SK-N-SH treated with all-trans-retinoic acid at 6 μM for 48 hours (cell line): ENCODE data around the gene HJV.
"Not testable (repeated sequence)": the region's sequence is repeated elsewhere in the genome, so short reads cannot be mapped to it uniquely, and the experiment has no call there.

Source experiments
- ATAC-seq: fragments of 200-7000 bp; cut with Tn5 transposase; 3 replicates; pipeline ENCODE4 v1.9.1; 2020; ENCODE audit warnings: mild to moderate bottlenecking, moderate library complexity
- ARNTL ChIP-seq: fragments of 450-650 bp; formaldehyde crosslinking; IDR thresholded peaks from 2 replicates; pipeline ENCODE4 v1.5.0; 2020; ENCODE audit warnings: low read depth, mild to moderate bottlenecking, moderate library complexity, borderline replicate concordance
- BACH2 ChIP-seq: fragments of 250-450 bp; sonication (Bioruptor Pico); IDR thresholded peaks from 2 replicates; pipeline ENCODE4 v1.9.0; 2021; ENCODE audit warnings: mild to moderate bottlenecking, borderline replicate concordance
- CSDC2 ChIP-seq: fragments of 250-450 bp; sonication (Bioruptor Pico); IDR thresholded peaks from 2 replicates; pipeline ENCODE4 v1.5.0; 2020; ENCODE audit warnings: mild to moderate bottlenecking, moderate library complexity
- CSRNP3 ChIP-seq: fragments of 250-450 bp; sonication (Bioruptor Pico); IDR thresholded peaks from 2 replicates; pipeline ENCODE4 v1.5.1; 2021; ENCODE audit warnings: mild to moderate bottlenecking, moderate library complexity
- GLIS3 ChIP-seq: fragments of 250-450 bp; sonication (Bioruptor Pico); IDR thresholded peaks from 2 replicates; pipeline ENCODE4 v1.5.0; 2020; ENCODE audit warnings: mild to moderate bottlenecking, moderate library complexity
- ISL1 ChIP-seq: fragments of 250-450 bp; sonication (Bioruptor Pico); IDR thresholded peaks from 2 replicates; pipeline ENCODE4 v2.1.2; 2022; ENCODE audit warnings: mild to moderate bottlenecking, moderate library complexity
- OSR1 ChIP-seq: fragments of 250-450 bp; sonication (Bioruptor Pico); IDR thresholded peaks from 2 replicates; pipeline ENCODE4 v1.8.0; 2022; ENCODE audit warnings: moderate library complexity, mild to moderate bottlenecking, inconsistent platforms
- POU6F1 ChIP-seq: fragments of 250-450 bp; sonication (Bioruptor Pico); IDR thresholded peaks from 2 replicates; pipeline ENCODE4 v1.8.0; 2021; ENCODE audit warnings: low read depth, mild to moderate bottlenecking, moderate library complexity, borderline replicate concordance
- RARB ChIP-seq: fragments of 250-450 bp; sonication (Bioruptor Pico); IDR thresholded peaks from 2 replicates; pipeline ENCODE4 v1.8.0; 2021; ENCODE audit warnings: mild to moderate bottlenecking, moderate library complexity
- TCF4 ChIP-seq: fragments of 250-450 bp; sonication (Bioruptor Pico); IDR thresholded peaks from 2 replicates; pipeline ENCODE4 v1.8.0; 2021; ENCODE audit warnings: mild to moderate bottlenecking, moderate library complexity, borderline replicate concordance
- ZC3H10 ChIP-seq: fragments of 250-450 bp; sonication (Bioruptor Pico); IDR thresholded peaks from 2 replicates; pipeline ENCODE4 v1.5.1; 2021; ENCODE audit warnings: mild to moderate bottlenecking, moderate library complexity
- ZFP3 ChIP-seq: fragments of 250-450 bp; sonication (Bioruptor Pico); IDR thresholded peaks from 2 replicates; pipeline ENCODE4 v1.5.0; 2020; ENCODE audit warnings: mild to moderate bottlenecking, moderate library complexity
- ZFP30 ChIP-seq: fragments of 450-650 bp; formaldehyde crosslinking; IDR thresholded peaks from 2 replicates; pipeline ENCODE4 v1.5.0; 2022; ENCODE audit warnings: mild to moderate bottlenecking, moderate library complexity
- ZNF565 ChIP-seq: fragments of 450-650 bp; formaldehyde crosslinking; conservative IDR thresholded peaks from 2 replicates; pipeline ENCODE4 v1.5.0; 2020; ENCODE audit warnings: low read depth, mild to moderate bottlenecking, moderate library complexity
- ZNF70 ChIP-seq: fragments of 450-650 bp; formaldehyde crosslinking; IDR thresholded peaks from 2 replicates; pipeline ENCODE4 v1.5.0; 2020; ENCODE audit warnings: mild to moderate bottlenecking, moderate library complexity
- ZNF8 ChIP-seq: fragments of 450-650 bp; formaldehyde crosslinking; IDR thresholded peaks from 2 replicates; pipeline ENCODE4 v1.5.0; 2020; ENCODE audit warnings: mild to moderate bottlenecking, moderate library complexity
- TF ChIP-seq, protein P1 (sequence below): fragments of 250-450 bp; sonication (Bioruptor Pico); IDR thresholded peaks from 2 replicates; pipeline ENCODE4 v1.5.1; 2020; ENCODE audit warnings: low read depth, mild to moderate bottlenecking, moderate library complexity
- TF ChIP-seq, protein P2 (sequence below): fragments of 250-450 bp; sonication (Bioruptor Pico); IDR thresholded peaks from 2 replicates; pipeline ENCODE4 v1.5.0; 2020; ENCODE audit warnings: mild to moderate bottlenecking, moderate library complexity
- TF ChIP-seq, protein P3 (sequence below): fragments of 250-450 bp; sonication (Bioruptor Pico); IDR thresholded peaks from 2 replicates; pipeline ENCODE4 v1.8.0; 2020; ENCODE audit warnings: mild to moderate bottlenecking, moderate library complexity, borderline replicate concordance

The HJV gene

GRCh38 chr1:146025787-146026495, 4.4 kb upstream of the HJV start:
- ATAC-seq: not testable (repeated sequence)

GRCh38 chr1:146022403-146023127, 1.0 kb upstream of the HJV start:
- TF ChIP-seq GLIS3 (no peak), OSR1 (CRISPR knock-in tag) (no peak), CSRNP3 (CRISPR knock-in tag) (no peak), POU6F1 (CRISPR knock-in tag) (no peak), CSDC2 (no peak), RARB (CRISPR knock-in tag) (no peak), ZNF8 (CRISPR knock-in tag) (no peak), BACH2 (no peak), TCF4 (no peak), ZFP3 (CRISPR knock-in tag) (no peak), ZC3H10 (CRISPR knock-in tag) (no peak), ARNTL (no peak), ZNF565 (CRISPR knock-in tag) (no peak)
- TF ChIP-seq, protein P1, sequence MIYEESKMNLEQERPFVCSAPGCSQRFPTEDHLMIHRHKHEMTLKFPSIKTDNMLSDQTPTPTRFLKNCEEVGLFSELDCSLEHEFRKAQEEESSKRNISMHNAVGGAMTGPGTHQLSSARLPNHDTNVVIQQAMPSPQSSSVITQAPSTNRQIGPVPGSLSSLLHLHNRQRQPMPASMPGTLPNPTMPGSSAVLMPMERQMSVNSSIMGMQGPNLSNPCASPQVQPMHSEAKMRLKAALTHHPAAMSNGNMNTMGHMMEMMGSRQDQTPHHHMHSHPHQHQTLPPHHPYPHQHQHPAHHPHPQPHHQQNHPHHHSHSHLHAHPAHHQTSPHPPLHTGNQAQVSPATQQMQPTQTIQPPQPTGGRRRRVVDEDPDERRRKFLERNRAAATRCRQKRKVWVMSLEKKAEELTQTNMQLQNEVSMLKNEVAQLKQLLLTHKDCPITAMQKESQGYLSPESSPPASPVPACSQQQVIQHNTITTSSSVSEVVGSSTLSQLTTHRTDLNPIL: no peak
- TF ChIP-seq, protein P2, sequence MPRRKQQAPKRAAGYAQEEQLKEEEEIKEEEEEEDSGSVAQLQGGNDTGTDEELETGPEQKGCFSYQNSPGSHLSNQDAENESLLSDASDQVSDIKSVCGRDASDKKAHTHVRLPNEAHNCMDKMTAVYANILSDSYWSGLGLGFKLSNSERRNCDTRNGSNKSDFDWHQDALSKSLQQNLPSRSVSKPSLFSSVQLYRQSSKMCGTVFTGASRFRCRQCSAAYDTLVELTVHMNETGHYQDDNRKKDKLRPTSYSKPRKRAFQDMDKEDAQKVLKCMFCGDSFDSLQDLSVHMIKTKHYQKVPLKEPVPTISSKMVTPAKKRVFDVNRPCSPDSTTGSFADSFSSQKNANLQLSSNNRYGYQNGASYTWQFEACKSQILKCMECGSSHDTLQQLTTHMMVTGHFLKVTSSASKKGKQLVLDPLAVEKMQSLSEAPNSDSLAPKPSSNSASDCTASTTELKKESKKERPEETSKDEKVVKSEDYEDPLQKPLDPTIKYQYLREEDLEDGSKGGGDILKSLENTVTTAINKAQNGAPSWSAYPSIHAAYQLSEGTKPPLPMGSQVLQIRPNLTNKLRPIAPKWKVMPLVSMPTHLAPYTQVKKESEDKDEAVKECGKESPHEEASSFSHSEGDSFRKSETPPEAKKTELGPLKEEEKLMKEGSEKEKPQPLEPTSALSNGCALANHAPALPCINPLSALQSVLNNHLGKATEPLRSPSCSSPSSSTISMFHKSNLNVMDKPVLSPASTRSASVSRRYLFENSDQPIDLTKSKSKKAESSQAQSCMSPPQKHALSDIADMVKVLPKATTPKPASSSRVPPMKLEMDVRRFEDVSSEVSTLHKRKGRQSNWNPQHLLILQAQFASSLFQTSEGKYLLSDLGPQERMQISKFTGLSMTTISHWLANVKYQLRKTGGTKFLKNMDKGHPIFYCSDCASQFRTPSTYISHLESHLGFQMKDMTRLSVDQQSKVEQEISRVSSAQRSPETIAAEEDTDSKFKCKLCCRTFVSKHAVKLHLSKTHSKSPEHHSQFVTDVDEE (CRISPR knock-in tag): no peak
- TF ChIP-seq, protein P3, sequence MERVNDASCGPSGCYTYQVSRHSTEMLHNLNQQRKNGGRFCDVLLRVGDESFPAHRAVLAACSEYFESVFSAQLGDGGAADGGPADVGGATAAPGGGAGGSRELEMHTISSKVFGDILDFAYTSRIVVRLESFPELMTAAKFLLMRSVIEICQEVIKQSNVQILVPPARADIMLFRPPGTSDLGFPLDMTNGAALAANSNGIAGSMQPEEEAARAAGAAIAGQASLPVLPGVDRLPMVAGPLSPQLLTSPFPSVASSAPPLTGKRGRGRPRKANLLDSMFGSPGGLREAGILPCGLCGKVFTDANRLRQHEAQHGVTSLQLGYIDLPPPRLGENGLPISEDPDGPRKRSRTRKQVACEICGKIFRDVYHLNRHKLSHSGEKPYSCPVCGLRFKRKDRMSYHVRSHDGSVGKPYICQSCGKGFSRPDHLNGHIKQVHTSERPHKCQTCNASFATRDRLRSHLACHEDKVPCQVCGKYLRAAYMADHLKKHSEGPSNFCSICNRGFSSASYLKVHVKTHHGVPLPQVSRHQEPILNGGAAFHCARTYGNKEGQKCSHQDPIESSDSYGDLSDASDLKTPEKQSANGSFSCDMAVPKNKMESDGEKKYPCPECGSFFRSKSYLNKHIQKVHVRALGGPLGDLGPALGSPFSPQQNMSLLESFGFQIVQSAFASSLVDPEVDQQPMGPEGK (CRISPR knock-in tag): no peak
- TF ChIP-seq, all 23 proteins: peak for 0
- ATAC-seq: no peak

- ATAC-seq: no peak
- TF ChIP-seq ZFP3 (CRISPR knock-in tag) (no peak), ZFP30 (CRISPR knock-in tag) (no peak), ISL1 (CRISPR knock-in tag) (no peak), CSRNP3 (CRISPR knock-in tag) (no peak), GLIS3 (no peak), POU6F1 (CRISPR knock-in tag) (no peak), ARNTL (no peak), ZNF8 (CRISPR knock-in tag) (no peak), OSR1 (CRISPR knock-in tag) (no peak), TCF4 (no peak), ZNF70 (CRISPR knock-in tag) (no peak), CSDC2 (no peak)
- TF ChIP-seq, protein P2 (CRISPR knock-in tag): no peak
These were observed 487 bp downstream of the HJV start for GRCh38 chr1:146021050-146021445.
